Measurements from ENCODE around the gene PARP14. TPM values are rescaled to one million over a fixed set of nuclear protein-coding genes. Genes with fewer than 3 reads are reported as not detected.
"Not testable (repeated sequence)": the region's sequence is repeated elsewhere in the genome, so short reads cannot be mapped to it uniquely, and the experiment has no call there.

The PARP14 gene
- total RNA-seq, 2 donors from 2014 or later: 31.6 to 31.9 TPM

- DNase-seq (no peak), ATAC-seq (no peak)
- WGBS, 2 donors: 75 to 79% methylated on average over 3 of the region's 3 CpGs
- intact Hi-C loops (cut with DNase I): no loop called here
- Histone ChIP-seq H3K9me3 (no peaks in the 10 kb centered on the region), H3K4me1 (peaks cover 33% of the 10 kb centered on the region), H3K27me3 (no peaks in the 10 kb centered on the region), H3K36me3 (replicated peaks in 1 of 2; ENCODE audit: insufficient read depth in 1 of 2, low read depth in 2 of 2) (peaks cover 0 to 1% of the 10 kb centered on the region in 2 donors), H3K4me3 (no peak overlapping the region), H3K27ac (peak overlapping the region in 2 of 4 donors; percentile 89 to 93)
- TF ChIP-seq CTCF (IDR thresholded peaks at IDR 0.05): no peak
- TF ChIP-seq POLR2A (IDR thresholded peaks at IDR 0.05): no peak
These were observed 1.4 kb downstream of the PARP14 start for GRCh38 chr3:122681974-122682409.

GRCh38 chr3:122682778-122683411 lies 2.3 kb downstream of the PARP14 start:
- H3K27ac ChIP-seq; intact Hi-C loops (cut with DNase I): not testable (repeated sequence)

GRCh38 chr3:122687298-122687697 lies 6.7 kb downstream of the PARP14 start:
- 82 to 100% methylated on average over 2 of the region's 2 CpGs for WGBS, 2 donors
- H3K9me3 ChIP-seq: no peaks in the 10 kb centered on the region
- H3K27ac ChIP-seq: no peak overlapping the region
- H3K4me1 ChIP-seq: peaks cover 16% of the 10 kb centered on the region
- peaks cover 0 to 10% of the 10 kb centered on the region in 2 donors for H3K36me3 ChIP-seq (replicated peaks in 1 of 2; ENCODE audit: insufficient read depth in 1 of 2, low read depth in 2 of 2)
- H3K27me3 ChIP-seq: no peaks in the 10 kb centered on the region
- intact Hi-C loops (cut with DNase I): no loop called here
- DNase-seq (no peak), ATAC-seq (no peak)
- TF ChIP-seq CTCF (IDR thresholded peaks at IDR 0.05) (no peak), POLR2A (IDR thresholded peaks at IDR 0.05) (no peak)
- no peak overlapping the region for H3K4me3 ChIP-seq

More at GRCh38 chr3:122682778-122683411, 2.3 kb downstream of the PARP14 start:
- ATAC-seq; DNase-seq; H3K4me3 ChIP-seq; H3K9me3 ChIP-seq; H3K27me3 ChIP-seq; H3K36me3 ChIP-seq (replicated peaks in 1 of 2; ENCODE audit: insufficient read depth in 1 of 2, low read depth in 2 of 2): not testable (repeated sequence)
- H3K4me1 ChIP-seq: peaks cover 33% of the 10 kb centered on the region
- 91% methylated on average over 11 of the region's 11 CpGs for WGBS, 2 donors

GRCh38 chr3:122688996-122689395 lies 8.4 kb downstream of the PARP14 start:
- intact Hi-C loops (cut with DNase I): no loop called here
- Histone ChIP-seq H3K4me3 (no peak overlapping the region), H3K9me3 (no peaks in the 10 kb centered on the region), H3K27me3 (no peaks in the 10 kb centered on the region), H3K27ac (no peak overlapping the region), H3K4me1 (peaks cover 22% of the 10 kb centered on the region), H3K36me3 (replicated peaks in 1 of 2; ENCODE audit: insufficient read depth in 1 of 2, low read depth in 2 of 2) (peaks cover 0 to 10% of the 10 kb centered on the region in 2 donors)
- ATAC-seq: no peak
- TF ChIP-seq CTCF (IDR thresholded peaks at IDR 0.05) (no peak), POLR2A (IDR thresholded peaks at IDR 0.05) (no peak)
- no peak for DNase-seq
- 81 to 96% methylated on average over 4 of the region's 4 CpGs for WGBS, 2 donors

- TF ChIP-seq CTCF (IDR thresholded peaks at IDR 0.05) (no peak), POLR2A (IDR thresholded peaks at IDR 0.05) (no peak)
- H3K36me3 ChIP-seq (replicated peaks in 1 of 2; ENCODE audit: insufficient read depth in 1 of 2, low read depth in 2 of 2): peaks cover 0 to 10% of the 10 kb centered on the region in 2 donors
- intact Hi-C loops (cut with DNase I): no loop called here
- 88 to 100% methylated on average over 2 of the region's 2 CpGs for WGBS, 2 donors
- ATAC-seq (no peak), DNase-seq (no peak)
- no peak overlapping the region for H3K27ac ChIP-seq
- H3K9me3 ChIP-seq: no peaks in the 10 kb centered on the region
- H3K4me3 ChIP-seq: no peak overlapping the region
- H3K27me3 ChIP-seq: no peaks in the 10 kb centered on the region
- H3K4me1 ChIP-seq: peaks cover 22% of the 10 kb centered on the region
These were observed 8.9 kb downstream of the PARP14 start for GRCh38 chr3:122689587-122689986.
